ENCODE data around the gene NPEPL1. TPM values are rescaled to one million over a fixed set of nuclear protein-coding genes. Genes with fewer than 3 reads are reported as not detected.
A peak's percentile ranks its signal among the peaks of the same experiment; 100 is the strongest.

NPEPL1 gene
- total and polyA plus RNA-seq, 10 of the 15 experiments (the other 5 are each of a cell fraction or from before 2014, with no cell fraction given): 0.08 to 21.3 (median 10.2) TPM

- TF ChIP-seq POLR2AphosphoS2 (IDR thresholded peaks at IDR 0.05; ENCODE audit: low read depth, low read length) (no peak), CREB1 (IDR thresholded peaks at IDR 0.05; ENCODE audit: low read depth) (peak; percentile 88), MYB (IDR thresholded peaks at IDR 0.05; ENCODE audit: borderline replicate concordance, low read depth, low read length) (no peak), LARP7 (IDR thresholded peaks at IDR 0.05) (no peak), RAD21 (IDR thresholded peaks at IDR 0.05; ENCODE audit: insufficient read depth, low read depth, low read length) (no peak), SPI1 (IDR thresholded peaks at IDR 0.05; ENCODE audit: borderline replicate concordance, insufficient read depth, low read depth, low read length) (peak; percentile 54; the same call in 1 of the 2 replicates), SREBF2 (IDR thresholded peaks at IDR 0.05; ENCODE audit: low read length) (no peak), REST (IDR thresholded peaks at IDR 0.05; ENCODE audit: low read depth, low read length) (no peak), BMI1 (IDR thresholded peaks at IDR 0.05; ENCODE audit: borderline replicate concordance) (no peak), NBN (IDR thresholded peaks at IDR 0.05) (0 out of 2 replicates have a peak, but pooled peaks have one; percentile 42), CHD2 (IDR thresholded peaks at IDR 0.05; ENCODE audit: borderline replicate concordance, low read depth, low read length) (peak; percentile 69), EED (IDR thresholded peaks at IDR 0.05; ENCODE audit: low read depth) (no peak), YBX1 (IDR thresholded peaks at IDR 0.05) (no peak), JUND (IDR thresholded peaks at IDR 0.05; ENCODE audit: low read depth, low read length) (no peak)
- TF ChIP-seq, protein P1, sequence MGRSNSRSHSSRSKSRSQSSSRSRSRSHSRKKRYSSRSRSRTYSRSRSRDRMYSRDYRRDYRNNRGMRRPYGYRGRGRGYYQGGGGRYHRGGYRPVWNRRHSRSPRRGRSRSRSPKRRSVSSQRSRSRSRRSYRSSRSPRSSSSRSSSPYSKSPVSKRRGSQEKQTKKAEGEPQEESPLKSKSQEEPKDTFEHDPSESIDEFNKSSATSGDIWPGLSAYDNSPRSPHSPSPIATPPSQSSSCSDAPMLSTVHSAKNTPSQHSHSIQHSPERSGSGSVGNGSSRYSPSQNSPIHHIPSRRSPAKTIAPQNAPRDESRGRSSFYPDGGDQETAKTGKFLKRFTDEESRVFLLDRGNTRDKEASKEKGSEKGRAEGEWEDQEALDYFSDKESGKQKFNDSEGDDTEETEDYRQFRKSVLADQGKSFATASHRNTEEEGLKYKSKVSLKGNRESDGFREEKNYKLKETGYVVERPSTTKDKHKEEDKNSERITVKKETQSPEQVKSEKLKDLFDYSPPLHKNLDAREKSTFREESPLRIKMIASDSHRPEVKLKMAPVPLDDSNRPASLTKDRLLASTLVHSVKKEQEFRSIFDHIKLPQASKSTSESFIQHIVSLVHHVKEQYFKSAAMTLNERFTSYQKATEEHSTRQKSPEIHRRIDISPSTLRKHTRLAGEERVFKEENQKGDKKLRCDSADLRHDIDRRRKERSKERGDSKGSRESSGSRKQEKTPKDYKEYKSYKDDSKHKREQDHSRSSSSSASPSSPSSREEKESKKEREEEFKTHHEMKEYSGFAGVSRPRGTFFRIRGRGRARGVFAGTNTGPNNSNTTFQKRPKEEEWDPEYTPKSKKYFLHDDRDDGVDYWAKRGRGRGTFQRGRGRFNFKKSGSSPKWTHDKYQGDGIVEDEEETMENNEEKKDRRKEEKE (IDR thresholded peaks at IDR 0.05): no peak
- TF ChIP-seq, protein P2, sequence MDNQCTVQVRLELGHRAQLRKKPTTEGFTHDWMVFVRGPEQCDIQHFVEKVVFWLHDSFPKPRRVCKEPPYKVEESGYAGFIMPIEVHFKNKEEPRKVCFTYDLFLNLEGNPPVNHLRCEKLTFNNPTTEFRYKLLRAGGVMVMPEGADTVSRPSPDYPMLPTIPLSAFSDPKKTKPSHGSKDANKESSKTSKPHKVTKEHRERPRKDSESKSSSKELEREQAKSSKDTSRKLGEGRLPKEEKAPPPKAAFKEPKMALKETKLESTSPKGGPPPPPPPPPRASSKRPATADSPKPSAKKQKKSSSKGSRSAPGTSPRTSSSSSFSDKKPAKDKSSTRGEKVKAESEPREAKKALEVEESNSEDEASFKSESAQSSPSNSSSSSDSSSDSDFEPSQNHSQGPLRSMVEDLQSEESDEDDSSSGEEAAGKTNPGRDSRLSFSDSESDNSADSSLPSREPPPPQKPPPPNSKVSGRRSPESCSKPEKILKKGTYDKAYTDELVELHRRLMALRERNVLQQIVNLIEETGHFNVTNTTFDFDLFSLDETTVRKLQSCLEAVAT (IDR thresholded peaks at IDR 0.05): 0 out of 2 replicates have a peak, but pooled peaks have one; percentile 56
- TF ChIP-seq, protein P3, sequence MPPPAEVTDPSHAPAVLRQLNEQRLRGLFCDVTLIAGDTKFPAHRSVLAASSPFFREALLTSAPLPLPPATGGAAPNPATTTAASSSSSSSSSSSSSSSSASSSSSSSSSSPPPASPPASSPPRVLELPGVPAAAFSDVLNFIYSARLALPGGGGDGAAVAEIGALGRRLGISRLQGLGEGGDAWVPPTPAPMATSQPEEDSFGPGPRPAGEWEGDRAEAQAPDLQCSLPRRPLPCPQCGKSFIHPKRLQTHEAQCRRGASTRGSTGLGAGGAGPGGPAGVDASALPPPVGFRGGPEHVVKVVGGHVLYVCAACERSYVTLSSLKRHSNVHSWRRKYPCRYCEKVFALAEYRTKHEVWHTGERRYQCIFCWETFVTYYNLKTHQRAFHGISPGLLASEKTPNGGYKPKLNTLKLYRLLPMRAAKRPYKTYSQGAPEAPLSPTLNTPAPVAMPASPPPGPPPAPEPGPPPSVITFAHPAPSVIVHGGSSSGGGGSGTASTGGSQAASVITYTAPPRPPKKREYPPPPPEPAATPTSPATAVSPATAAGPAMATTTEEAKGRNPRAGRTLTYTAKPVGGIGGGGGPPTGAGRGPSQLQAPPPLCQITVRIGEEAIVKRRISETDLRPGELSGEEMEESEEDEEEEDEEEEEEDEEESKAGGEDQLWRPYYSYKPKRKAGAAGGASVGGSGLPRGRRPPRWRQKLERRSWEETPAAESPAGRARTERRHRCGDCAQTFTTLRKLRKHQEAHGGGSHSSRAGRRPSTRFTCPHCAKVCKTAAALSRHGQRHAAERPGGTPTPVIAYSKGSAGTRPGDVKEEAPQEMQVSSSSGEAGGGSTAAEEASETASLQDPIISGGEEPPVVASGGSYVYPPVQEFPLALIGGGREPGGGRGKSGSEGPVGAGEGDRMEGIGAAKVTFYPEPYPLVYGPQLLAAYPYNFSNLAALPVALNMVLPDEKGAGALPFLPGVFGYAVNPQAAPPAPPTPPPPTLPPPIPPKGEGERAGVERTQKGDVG (CRISPR knock-in tag; IDR thresholded peaks at IDR 0.05): no peak
Measured at GRCh38 chr20:58651946-58652605, 40.5 kb upstream of the NPEPL1 start (continued).

Data from GM12878 (cell line).